ENCODE data around the gene ALG12. TPM values are rescaled to one million over a fixed set of nuclear protein-coding genes. Genes with fewer than 3 reads are reported as not detected.

ALG12 gene
- total and polyA plus RNA-seq, 2 of the 8 experiments (the other 6 are each of a cell fraction or from before 2014, with no cell fraction given) = 13.4 to 22.5 TPM

DNA sequence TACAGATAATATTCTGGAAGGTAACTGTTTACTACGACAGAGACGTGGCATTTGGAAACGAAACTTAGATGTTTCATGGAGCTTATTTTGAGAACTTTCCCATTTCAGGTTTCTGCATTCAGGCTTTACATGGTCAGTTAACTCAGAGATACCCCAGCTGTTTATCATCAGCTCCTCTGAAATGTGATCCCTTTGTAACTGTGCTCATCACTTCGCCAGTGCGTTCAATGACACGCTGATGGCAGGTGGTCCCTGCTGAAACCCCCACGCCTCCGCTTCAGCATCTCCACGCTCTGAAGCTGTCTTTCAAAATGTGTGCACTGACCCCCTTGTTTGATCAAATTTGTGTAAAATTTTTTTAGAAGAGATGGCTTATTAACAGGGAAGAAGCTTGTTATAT is 30.5 kb downstream of the ALG12 start:
- no peak overlapping the region for H4K5ac ChIP-seq (ENCODE audit: insufficient read length, low read depth, low read length)
- peaks cover 0 to 8% of the 10 kb centered on the region in 2 experiments for H4K20me1 ChIP-seq (replicated peaks in 1 of 2; ENCODE audit: control insufficient read depth in 1 of 2, insufficient read depth in 2 of 2, low read length in 2 of 2)
- H2AK5ac ChIP-seq (ENCODE audit: low read depth, low read length) = no peak overlapping the region
- no peak overlapping the region for H3K4me3 ChIP-seq (ENCODE audit: extremely low read depth in 1 of 4, insufficient read depth in 2 of 4, low read depth in 3 of 4, low read length in 4 of 4)
- H3K56ac ChIP-seq (replicated peaks; ENCODE audit: insufficient read length, low read depth, low read length) = no peak overlapping the region
- peaks cover 3 to 4% of the 10 kb centered on the region in 2 experiments; a peak in 2 of 4 replicates for H3K9me3 ChIP-seq (ENCODE audit: insufficient read depth in 2 of 2, low read depth in 1 of 2, low read length in 1 of 2)
- H2AFZ ChIP-seq (ENCODE audit: low read length) = no peak overlapping the region
- TF ChIP-seq CBX5 (IDR thresholded peaks at IDR 0.05; ENCODE audit: low read depth, low read length) (no peak), KDM1A (IDR thresholded peaks at IDR 0.05; ENCODE audit: borderline replicate concordance, low read length) (no peak), ATF2 (IDR thresholded peaks at IDR 0.05; ENCODE audit: low read length) (no peak), ASH2L (IDR thresholded peaks at IDR 0.05; ENCODE audit: low read length) (no peak), RBBP5 (IDR thresholded peaks at IDR 0.05; ENCODE audit: borderline replicate concordance, low read depth, low read length) (no peak), TEAD4 (IDR thresholded peaks at IDR 0.05; ENCODE audit: low read depth, low read length) (no peak), GTF2F1 (IDR thresholded peaks at IDR 0.05; ENCODE audit: borderline replicate concordance, low read depth, low read length) (no peak), POLR2AphosphoS5 (IDR thresholded peaks at IDR 0.05; ENCODE audit: low read depth, low read length) (no peak), CEBPB (IDR thresholded peaks at IDR 0.05; ENCODE audit: low read depth, low read length) (no peak)
- WGBS, 2 experiments (ENCODE audit: extremely low coverage in 1 of 2, insufficient coverage in 1 of 2, insufficient read length in 1 of 2, insufficient replicate concordance in 2 of 2, low coverage in 1 of 2, low lambda C conversion rate in 2 of 2, missing lambda C conversion rate in 1 of 2) = 96% methylated on average over 9 of the region's 9 CpGs; no CpG with 5 or more reads in 1 of the 2 experiments
- H3K27me3 ChIP-seq (replicated peaks in 1 of 4; ENCODE audit: control insufficient read depth in 3 of 4, extremely low read depth in 1 of 4, insufficient read depth in 3 of 4, low read length in 3 of 4) = no peaks in the 10 kb centered on the region
- no peaks in the 10 kb centered on the region for H3K4me1 ChIP-seq (replicated peaks in 1 of 4; ENCODE audit: control insufficient read depth in 3 of 4, insufficient read depth in 4 of 4, low read length in 3 of 4)
- no peak overlapping the region for H3K27ac ChIP-seq (ENCODE audit: low read depth, low read length)
- no peak overlapping the region for H2BK120ac ChIP-seq (replicated peaks; ENCODE audit: low read depth, low read length)
- no peaks in the 10 kb centered on the region for H3K23me2 ChIP-seq (ENCODE audit: low read depth, low read length)
- ChIA-PET CTCF (ENCODE audit: partially characterized antibody) (interaction anchor here (1.7 kb wide), 1 partner anchor 17 kb away, joined by 4 read pairs; no protein-coding TSS in a partner anchor), POLR2A (ENCODE audit: partially characterized antibody) (no interaction called here)
- DNase-seq (ENCODE audit: low read depth in 1 of 2, low spot score in 2 of 2) (no peak), FAIRE-seq (no peak)
- peaks cover 12% of the 10 kb centered on the region for H3K79me1 ChIP-seq (ENCODE audit: low read depth, low read length)
- H3K79me2 ChIP-seq (ENCODE audit: control insufficient read depth in 1 of 2, insufficient read depth in 2 of 2, low read length in 2 of 2) = peaks cover 0 to 11% of the 10 kb centered on the region in 2 experiments; a peak in 2 of 4 replicates
- H3K18ac ChIP-seq (ENCODE audit: extremely low read depth, low read length) = no peak overlapping the region
- no peak overlapping the region for H2BK15ac ChIP-seq (ENCODE audit: low read length)
- H3K14ac ChIP-seq (ENCODE audit: insufficient read length) = no peak overlapping the region
- no peak overlapping the region for H3K23ac ChIP-seq (ENCODE audit: insufficient read length)
- H3K4me2 ChIP-seq (ENCODE audit: insufficient read depth in 1 of 2, low read depth in 2 of 2, low read length in 2 of 2) = no peak overlapping the region
- H2BK20ac ChIP-seq (ENCODE audit: low read length) = no peak overlapping the region
- H4K8ac ChIP-seq (ENCODE audit: extremely low read depth, insufficient read depth, low read length) = no peak overlapping the region
- H3K36me3 ChIP-seq (ENCODE audit: control insufficient read depth in 2 of 4, insufficient read depth in 4 of 4, low read length in 3 of 4) = peaks cover 3 to 38% (median 23%) of the 10 kb centered on the region in 4 experiments; a peak in 7 of 8 replicates
- H3K4ac ChIP-seq (replicated peaks; ENCODE audit: insufficient read length, low read depth, low read length) = no peak overlapping the region
- H4K91ac ChIP-seq (replicated peaks; ENCODE audit: insufficient read length, low read length) = no peak overlapping the region
- no peak overlapping the region for H2BK12ac ChIP-seq (ENCODE audit: low read depth, low read length)
- H2BK5ac ChIP-seq (ENCODE audit: low read depth, low read length) = no peak overlapping the region
- H3K9ac ChIP-seq (replicated peaks in 1 of 4; ENCODE audit: extremely low read depth in 1 of 4, low read depth in 3 of 4, low read length in 3 of 4) = no peak overlapping the region

Measured in H1 (cell line).